HUES48 (cell line): Measurements from ENCODE around the gene MAP4K4.
A peak's percentile ranks its signal among the peaks of the same experiment; 100 is the strongest.

ENCODE experiments used
- H3K27ac ChIP-seq: one replicate; pipeline ENCODE4 v1.7.0; 2013; ENCODE audit warnings: low read depth, low read length, inconsistent platforms
- H3K27me3 ChIP-seq: 2 replicates; pipeline ENCODE4 v1.6.1; 2013; ENCODE audit warnings: mild to moderate bottlenecking, low read length; ENCODE audit not compliant: control insufficient read depth, insufficient read depth
- H3K36me3 ChIP-seq: 2 replicates; pipeline ENCODE4 v1.6.1; 2013; ENCODE audit warnings: low read length; ENCODE audit not compliant: control insufficient read depth, insufficient read depth
- H3K4me1 ChIP-seq: 2 replicates; pipeline ENCODE4 v1.6.1; 2013; ENCODE audit warnings: mild to moderate bottlenecking, low read length; ENCODE audit not compliant: control insufficient read depth, insufficient read depth
- H3K4me3 ChIP-seq: 2 replicates; pipeline ENCODE4 v1.5.1; 2013; ENCODE audit warnings: mild to moderate bottlenecking, low read depth, low read length
- H3K9ac ChIP-seq: 2 replicates; pipeline ENCODE4 v1.6.1; 2013; ENCODE audit warnings: mild to moderate bottlenecking, low read depth, low read length, moderate library complexity
- H3K9me3 ChIP-seq: 2 replicates; pipeline ENCODE4 v1.6.1; 2013; ENCODE audit warnings: low read length; ENCODE audit not compliant: control insufficient read depth, insufficient read depth

MAP4K4 gene

DNA sequence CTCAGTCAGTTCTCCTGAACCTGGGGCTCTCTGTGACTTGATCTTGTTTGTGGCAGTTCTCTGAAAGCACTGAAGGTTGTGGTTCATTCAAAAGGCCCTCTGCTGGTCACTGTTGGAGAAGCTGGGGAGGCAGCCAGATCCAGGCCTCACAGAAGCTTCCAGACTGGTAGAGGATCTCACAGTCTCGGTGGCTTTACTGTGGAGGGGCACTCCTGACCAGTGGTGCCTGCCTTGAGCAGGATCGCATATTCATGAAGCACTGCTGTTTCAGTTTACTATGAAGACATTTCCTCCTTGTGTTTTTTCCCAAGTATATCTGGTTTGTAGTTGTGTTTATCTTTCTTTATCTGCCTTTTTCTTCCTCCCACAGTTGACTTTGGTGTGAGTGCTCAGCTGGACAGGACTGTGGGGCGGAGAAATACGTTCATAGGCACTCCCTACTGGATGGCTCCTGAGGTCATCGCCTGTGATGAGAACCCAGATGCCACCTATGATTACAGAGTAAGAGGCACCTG, 133.9 kb downstream of the MAP4K4 start:
- Histone ChIP-seq H3K36me3 (peaks cover 85% of the 10 kb centered on the region), H3K27me3 (no peaks in the 10 kb centered on the region), H3K9me3 (no peaks in the 10 kb centered on the region), H3K27ac (peak overlapping the region; percentile 30), H3K4me1 (peaks cover 18% of the 10 kb centered on the region), H3K9ac (no peak overlapping the region), H3K4me3 (no peak overlapping the region)

DNA sequence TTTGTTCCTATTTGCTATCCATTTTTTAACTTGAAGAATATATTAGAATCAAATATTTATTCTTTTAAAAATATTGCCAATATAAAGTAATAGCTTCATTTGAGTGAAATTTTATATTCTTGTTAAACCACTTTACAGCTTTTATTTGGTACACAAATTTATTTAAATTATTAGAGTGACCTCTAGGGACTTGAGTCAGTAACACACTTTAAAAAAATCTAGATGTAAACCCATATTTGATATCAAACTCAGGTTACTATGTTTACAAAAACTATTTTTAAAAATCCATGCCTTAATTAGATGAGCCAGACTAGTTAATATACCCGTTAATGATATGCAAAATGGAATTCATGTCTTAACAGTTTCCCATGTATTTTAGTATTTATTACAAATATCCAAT, 134.6 kb downstream of the MAP4K4 start:
- Histone ChIP-seq H3K27me3 (no peaks in the 10 kb centered on the region), H3K4me1 (peaks cover 18% of the 10 kb centered on the region), H3K9ac (no peak overlapping the region), H3K36me3 (peaks cover 85% of the 10 kb centered on the region), H3K9me3 (no peaks in the 10 kb centered on the region), H3K4me3 (no peak overlapping the region), H3K27ac (no peak overlapping the region)

DNA sequence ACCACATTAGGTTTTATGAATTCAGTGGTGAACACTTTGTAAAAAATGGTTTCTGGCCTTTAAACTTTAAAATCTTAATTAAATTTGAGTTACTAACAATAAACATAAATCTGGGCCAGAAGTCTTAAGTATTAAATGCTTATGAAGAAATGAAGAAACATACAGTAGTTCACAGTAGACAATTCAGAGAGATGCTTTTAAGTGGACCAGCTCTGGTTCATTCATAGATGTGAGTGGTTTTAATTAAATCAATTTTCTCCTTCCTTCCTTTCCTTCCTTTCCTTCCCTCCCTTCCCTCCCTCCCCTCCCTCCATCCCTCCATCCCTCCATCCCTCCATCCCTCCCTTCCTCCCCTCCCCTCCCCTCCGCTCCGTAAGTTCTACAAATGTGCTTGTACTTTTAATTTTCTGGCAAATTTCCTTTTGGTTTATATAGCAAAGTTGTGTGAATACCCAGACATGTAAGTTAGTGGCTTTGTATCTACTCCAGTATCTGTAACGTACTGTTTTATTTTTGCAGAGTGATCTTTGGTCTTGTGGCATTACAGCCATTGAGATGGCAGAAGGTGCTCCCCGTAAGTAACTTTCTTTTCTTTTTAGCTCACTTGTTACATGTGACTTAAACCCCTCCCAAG, 136.5 kb downstream of the MAP4K4 start:
- no peaks in the 10 kb centered on the region for H3K27me3 ChIP-seq
- peaks cover 86% of the 10 kb centered on the region for H3K36me3 ChIP-seq
- no peak overlapping the region for H3K27ac ChIP-seq
- H3K9me3 ChIP-seq: no peaks in the 10 kb centered on the region
- no peak overlapping the region for H3K9ac ChIP-seq
- H3K4me3 ChIP-seq: no peak overlapping the region
- peaks cover 18% of the 10 kb centered on the region for H3K4me1 ChIP-seq

DNA sequence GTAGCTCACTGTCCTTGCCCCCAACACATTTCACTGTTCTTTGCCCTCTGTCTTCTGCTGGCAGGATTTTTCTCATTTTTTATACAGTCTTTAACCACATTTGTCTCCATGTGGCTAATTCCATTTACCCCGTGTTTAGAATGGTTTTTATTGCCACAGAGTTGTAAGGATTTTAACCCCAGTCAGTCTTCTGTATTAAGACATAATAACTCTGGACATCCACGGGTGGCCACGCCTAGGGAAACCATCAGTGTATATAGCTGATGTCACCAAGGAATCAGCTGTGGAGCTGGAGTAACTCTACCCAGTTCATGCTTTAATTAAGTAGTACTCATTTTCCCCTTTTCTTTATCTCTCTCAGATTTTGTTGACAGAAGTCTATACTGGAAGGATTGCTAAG, 139.8 kb downstream of the MAP4K4 start:
- Histone ChIP-seq H3K36me3 (peaks cover 85% of the 10 kb centered on the region), H3K9ac (no peak overlapping the region), H3K4me1 (peaks cover 5% of the 10 kb centered on the region), H3K9me3 (no peaks in the 10 kb centered on the region), H3K4me3 (no peak overlapping the region), H3K27me3 (no peaks in the 10 kb centered on the region), H3K27ac (no peak overlapping the region)

DNA sequence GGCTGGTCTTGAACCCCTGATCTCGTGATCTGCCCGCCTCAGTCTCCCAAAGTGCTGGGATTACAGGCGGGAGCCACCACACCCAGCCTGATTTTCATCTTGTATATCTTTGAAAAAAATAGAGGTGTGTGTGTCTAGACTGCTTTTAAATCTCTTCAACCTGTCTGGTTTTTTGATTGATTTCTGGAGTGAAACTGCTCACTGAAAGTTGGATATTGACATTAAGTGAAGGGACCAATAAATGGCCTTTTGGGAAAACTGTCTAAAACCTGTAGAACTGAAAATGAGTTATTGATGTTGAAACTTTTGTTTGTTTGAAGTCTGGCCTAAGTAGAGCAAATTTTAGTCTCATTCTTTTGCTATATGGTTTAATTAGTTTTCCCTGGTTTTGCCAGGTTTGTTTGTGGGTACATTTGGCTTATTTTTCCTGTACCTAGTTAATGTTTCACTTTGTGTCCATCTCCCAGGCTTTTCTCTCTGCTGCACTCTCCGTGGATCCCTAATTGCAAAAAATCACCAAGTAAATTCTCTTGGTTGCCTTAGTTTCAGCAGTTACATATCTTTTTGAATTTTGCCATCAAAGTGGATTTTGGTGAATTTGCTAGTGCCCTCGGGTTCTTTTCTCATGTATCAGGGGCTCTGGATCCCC, 144.3 kb downstream of the MAP4K4 start:
- no peaks in the 10 kb centered on the region for H3K27me3 ChIP-seq
- H3K4me3 ChIP-seq: no peak overlapping the region
- H3K4me1 ChIP-seq: no peaks in the 10 kb centered on the region
- no peak overlapping the region for H3K27ac ChIP-seq
- no peaks in the 10 kb centered on the region for H3K9me3 ChIP-seq
- peaks cover 97% of the 10 kb centered on the region for H3K36me3 ChIP-seq
- H3K9ac ChIP-seq: no peak overlapping the region

DNA sequence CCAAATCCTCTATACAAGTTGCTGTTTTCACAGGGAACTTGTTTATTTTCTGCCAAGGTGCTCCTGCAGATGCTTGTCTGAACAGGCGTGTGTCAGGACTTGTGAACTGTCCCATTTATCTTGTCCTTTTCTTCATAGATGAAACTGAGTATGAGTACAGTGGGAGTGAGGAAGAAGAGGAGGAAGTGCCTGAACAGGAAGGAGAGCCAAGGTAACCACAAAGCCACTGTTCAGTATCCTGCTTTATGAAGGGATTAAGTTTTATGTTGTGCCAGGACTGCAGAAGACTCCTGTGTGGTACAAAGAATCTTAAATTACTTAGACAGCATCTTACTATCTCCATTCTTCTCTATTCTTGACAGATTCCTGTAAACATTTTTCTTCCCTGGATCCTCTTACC, 145.0 kb downstream of the MAP4K4 start:
- Histone ChIP-seq H3K27ac (no peak overlapping the region), H3K27me3 (no peaks in the 10 kb centered on the region), H3K9me3 (no peaks in the 10 kb centered on the region), H3K9ac (no peak overlapping the region), H3K36me3 (peaks cover 97% of the 10 kb centered on the region), H3K4me1 (no peaks in the 10 kb centered on the region), H3K4me3 (no peak overlapping the region)

DNA sequence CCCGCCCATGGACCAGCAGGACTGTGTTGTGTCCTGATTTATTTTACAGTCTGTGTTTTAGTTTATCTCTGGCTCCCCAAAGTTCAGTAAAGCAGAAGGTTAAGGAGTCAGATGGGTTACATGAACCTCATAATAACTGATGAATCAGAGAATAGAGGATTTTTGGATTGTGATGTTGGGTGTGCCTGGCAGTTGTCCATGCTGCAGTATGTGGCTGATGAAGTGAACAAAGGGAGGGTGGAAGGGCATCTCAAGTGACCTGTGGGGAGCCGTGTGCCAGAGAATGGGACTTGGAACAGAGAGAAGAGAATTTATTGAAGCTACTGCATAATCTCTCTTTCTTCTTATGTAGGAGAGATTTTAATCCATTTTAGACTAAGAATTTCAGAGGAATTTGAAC, 145.5 kb downstream of the MAP4K4 start:
- peaks cover 97% of the 10 kb centered on the region for H3K36me3 ChIP-seq
- H3K9ac ChIP-seq: no peak overlapping the region
- H3K27ac ChIP-seq: no peak overlapping the region
- H3K4me1 ChIP-seq: no peaks in the 10 kb centered on the region
- no peaks in the 10 kb centered on the region for H3K27me3 ChIP-seq
- H3K9me3 ChIP-seq: no peaks in the 10 kb centered on the region
- no peak overlapping the region for H3K4me3 ChIP-seq

DNA sequence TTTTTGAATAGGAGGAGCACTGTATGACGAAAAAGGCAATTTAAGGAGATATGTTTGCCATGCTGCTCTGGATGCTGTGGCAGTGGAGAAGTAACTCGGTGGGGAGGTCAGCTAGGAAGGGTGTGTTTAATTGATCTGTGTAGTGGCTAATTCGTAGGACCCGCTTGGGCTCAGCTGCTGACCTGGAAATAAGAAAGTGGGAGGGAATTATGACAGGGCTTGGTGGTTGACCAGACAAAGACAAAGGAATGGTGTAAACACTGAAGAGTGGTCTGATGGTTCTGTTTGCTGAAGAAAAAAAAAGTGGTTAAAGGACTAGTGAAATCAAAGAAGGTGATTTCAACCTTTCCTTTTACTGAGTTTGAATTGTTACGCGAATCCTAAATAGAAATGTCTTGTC, 146.0 kb downstream of the MAP4K4 start:
- Histone ChIP-seq H3K9ac (no peak overlapping the region), H3K4me1 (no peaks in the 10 kb centered on the region), H3K9me3 (no peaks in the 10 kb centered on the region), H3K27ac (no peak overlapping the region), H3K36me3 (peaks cover 97% of the 10 kb centered on the region), H3K27me3 (no peaks in the 10 kb centered on the region), H3K4me3 (no peak overlapping the region)

DNA sequence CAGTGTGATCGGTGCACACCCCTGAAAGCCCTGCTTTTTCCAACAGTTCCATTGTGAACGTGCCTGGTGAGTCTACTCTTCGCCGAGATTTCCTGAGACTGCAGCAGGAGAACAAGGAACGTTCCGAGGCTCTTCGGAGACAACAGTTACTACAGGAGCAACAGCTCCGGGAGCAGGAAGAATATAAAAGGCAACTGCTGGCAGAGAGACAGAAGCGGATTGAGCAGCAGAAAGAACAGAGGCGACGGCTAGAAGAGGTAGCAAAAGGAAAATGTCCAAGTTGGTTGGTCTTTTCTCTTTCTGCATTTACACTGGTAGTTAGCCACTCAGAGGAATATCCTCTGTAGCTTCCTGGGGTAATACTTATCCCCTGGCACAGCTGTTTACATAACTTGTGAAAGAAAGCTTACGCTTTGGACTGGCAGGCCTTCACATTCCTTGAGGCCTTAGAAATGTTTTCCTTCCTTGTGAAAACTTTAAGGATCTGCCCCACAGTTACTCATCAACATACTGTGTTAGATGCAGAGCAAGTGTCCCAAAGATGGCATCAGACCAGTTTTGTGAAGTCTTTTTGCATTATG, 146.6 kb downstream of the MAP4K4 start:
- Histone ChIP-seq H3K9me3 (no peaks in the 10 kb centered on the region), H3K4me3 (no peak overlapping the region), H3K27me3 (no peaks in the 10 kb centered on the region), H3K27ac (no peak overlapping the region), H3K4me1 (no peaks in the 10 kb centered on the region), H3K36me3 (peaks cover 92% of the 10 kb centered on the region), H3K9ac (no peak overlapping the region)

DNA sequence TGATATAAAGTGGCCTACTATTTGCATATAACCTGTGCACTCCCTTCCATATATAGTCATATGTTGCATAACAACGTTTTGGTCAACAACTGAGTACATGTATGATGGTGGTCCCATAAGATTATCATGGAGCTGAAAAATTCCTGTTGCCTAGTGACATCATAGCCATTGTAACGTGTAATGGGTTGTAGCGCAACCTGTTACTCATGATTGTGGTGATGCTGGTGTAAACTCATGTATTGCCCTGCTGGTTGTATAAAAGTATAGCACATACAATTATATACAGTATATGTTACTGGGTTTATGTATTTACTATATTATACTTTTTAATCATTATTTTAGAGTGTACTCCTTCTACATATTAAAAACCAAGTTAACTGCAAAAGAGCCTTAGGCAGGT, 149.5 kb downstream of the MAP4K4 start:
- Histone ChIP-seq H3K36me3 (peaks cover 92% of the 10 kb centered on the region), H3K9me3 (no peaks in the 10 kb centered on the region), H3K27me3 (no peaks in the 10 kb centered on the region), H3K4me3 (no peak overlapping the region), H3K27ac (no peak overlapping the region), H3K4me1 (no peaks in the 10 kb centered on the region), H3K9ac (no peak overlapping the region)

DNA sequence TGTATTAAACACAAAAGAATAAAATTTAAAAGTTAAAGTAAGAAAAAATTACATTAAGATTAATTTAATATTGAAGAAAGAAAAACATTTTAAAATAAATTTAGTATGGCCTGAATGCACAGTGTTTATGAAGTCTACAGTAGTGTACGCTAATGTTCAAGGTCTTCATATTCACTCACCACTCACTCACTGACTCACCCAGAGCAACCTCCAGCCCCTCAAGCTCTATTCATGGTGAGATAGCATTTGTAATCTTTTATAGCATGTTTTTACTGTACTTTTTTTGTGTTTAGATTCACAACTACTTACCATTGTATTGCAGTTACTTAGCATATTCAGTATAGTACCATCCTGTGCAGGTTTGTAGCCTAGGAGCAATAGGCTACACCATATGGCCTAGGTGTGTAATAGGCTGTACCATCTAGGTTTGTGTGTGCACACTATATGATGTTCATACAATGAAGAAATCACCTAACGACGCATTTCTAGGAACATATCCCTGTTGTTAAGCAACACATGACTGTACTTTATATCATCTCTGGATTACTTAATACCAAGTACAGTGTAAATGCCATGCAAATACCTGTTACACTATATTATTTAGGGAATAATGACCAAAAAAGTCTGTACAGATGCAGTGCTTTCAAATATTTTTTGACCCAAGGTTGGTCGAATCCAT, 150.3 kb downstream of the MAP4K4 start:
- Histone ChIP-seq H3K4me1 (no peaks in the 10 kb centered on the region), H3K27ac (no peak overlapping the region), H3K4me3 (no peak overlapping the region), H3K9me3 (no peaks in the 10 kb centered on the region), H3K36me3 (peaks cover 92% of the 10 kb centered on the region), H3K27me3 (no peaks in the 10 kb centered on the region), H3K9ac (no peak overlapping the region)
